NT2/D1 (cell line): Measurements from ENCODE around the gene SIK3.

Experiments
- SUZ12 ChIP-seq: IDR thresholded peaks from 2 replicates; pipeline ENCODE4 v1.6.1; 2011; ENCODE audit not compliant: insufficient read length, insufficient read depth; ENCODE audit errors: extremely low read depth
- ZNF274 ChIP-seq: IDR thresholded peaks from 2 replicates; pipeline ENCODE4 v1.6.1; 2011; ENCODE audit warnings: mild to moderate bottlenecking, low read depth, low read length

DNA sequence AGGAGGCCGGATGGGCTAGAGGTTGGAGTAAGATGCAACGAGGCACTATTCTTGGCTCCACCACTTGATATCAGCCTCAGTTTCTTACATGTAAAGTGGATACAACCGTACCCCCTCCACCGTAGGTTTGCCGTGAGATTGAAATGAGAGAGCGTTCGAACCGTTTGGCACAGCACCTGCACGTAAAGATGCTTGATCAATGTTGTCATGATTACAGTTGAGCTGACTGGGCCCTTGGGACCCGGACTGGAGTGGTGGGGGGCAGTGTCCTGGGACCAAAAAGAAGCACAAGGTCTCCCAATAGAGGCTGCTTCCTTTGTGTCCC is 264.8 kb downstream of the SIK3 start:
- TF ChIP-seq SUZ12 (no peak), ZNF274 (no peak)
